22Rv1 (cell line): Measurements from ENCODE around the gene PHPT1.

Experiments
- H3K27ac ChIP-seq: fragments of 450-650 bp; 2 replicates; pipeline ENCODE4 v1.5.1; 2017
- CTCF ChIP-seq: fragments of 450-650 bp; IDR thresholded peaks from 2 replicates; pipeline ENCODE4 v1.5.1; 2017; ENCODE audit warnings: mild to moderate bottlenecking
- ZFX ChIP-seq: fragments of 450-650 bp; IDR thresholded peaks from 2 replicates; pipeline ENCODE4 v1.6.1; 2017; ENCODE audit warnings: antibody characterized with exemption, borderline replicate concordance

PHPT1 gene

GRCh38 chr9:136805207-136805740 lies 43.9 kb upstream of the PHPT1 start:
- H3K27ac ChIP-seq = peak overlapping the region; percentile 22; the same call in 1 of the 2 replicates
- TF ChIP-seq ZFX = no peak
- no peak for TF ChIP-seq CTCF

- no peak for TF ChIP-seq CTCF
- no peak for TF ChIP-seq ZFX
- peak overlapping the region; percentile 91; the same call in 1 of the 2 replicates for H3K27ac ChIP-seq
Observed at GRCh38 chr9:136806067-136806466, 43.1 kb upstream of the PHPT1 start.

- peak overlapping the region; percentile 91 for H3K27ac ChIP-seq
- no peak for TF ChIP-seq ZFX
- no peak for TF ChIP-seq CTCF
Observed at GRCh38 chr9:136806631-136807201, 42.5 kb upstream of the PHPT1 start.

GRCh38 chr9:136807281-136808074 lies 41.7 kb upstream of the PHPT1 start, which contains the start of gene RABL6:
Gene RABL6 (plus strand): TSS chr9:136807948. CDS start chr9:136808197, 249 bp downstream.
- TF ChIP-seq ZFX = no peak
- TF ChIP-seq CTCF = no peak
- H3K27ac ChIP-seq = peak within 1 kb of the TSS; percentile 91

GRCh38 chr9:136808075-136808805 lies 41.0 kb upstream of the PHPT1 start:
- peak overlapping the region; percentile 91 for H3K27ac ChIP-seq
- TF ChIP-seq ZFX = no peak
- 0 out of 2 replicates have a peak, but pooled peaks have one; percentile 3 for TF ChIP-seq CTCF

- H3K27ac ChIP-seq = peak overlapping the region; percentile 91
- no peak for TF ChIP-seq ZFX
- no peak for TF ChIP-seq CTCF
Observed at GRCh38 chr9:136808806-136809158, 40.4 kb upstream of the PHPT1 start.
